ENCODE results near the gene SLF2.

SLF2 gene

DNA sequence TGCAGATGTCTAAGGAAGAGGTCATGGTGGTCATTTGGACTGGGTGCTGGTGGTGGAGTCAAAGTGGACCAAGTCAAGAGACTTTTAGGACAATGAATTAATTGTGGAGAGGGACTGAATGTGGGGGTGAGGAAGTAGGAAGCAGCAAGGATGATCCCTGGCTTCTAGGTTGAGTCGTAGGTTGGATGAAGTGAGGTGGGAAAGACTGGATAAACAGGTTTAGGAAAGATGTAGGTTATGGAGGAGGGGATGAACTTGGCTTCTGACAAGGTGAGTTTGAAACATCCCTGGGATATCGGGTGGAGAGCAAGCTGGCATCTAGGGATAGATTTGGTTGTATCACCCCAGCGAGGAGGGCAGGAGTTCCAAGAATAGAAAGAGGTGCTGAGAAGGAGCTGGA, 64.1 kb downstream of the SLF2 start:
- peaks cover 2% of the 10 kb centered on the region for H3K36me3 ChIP-seq (ENCODE audit: control insufficient read depth, insufficient read depth, low read length)
- TF ChIP-seq, protein P1, sequence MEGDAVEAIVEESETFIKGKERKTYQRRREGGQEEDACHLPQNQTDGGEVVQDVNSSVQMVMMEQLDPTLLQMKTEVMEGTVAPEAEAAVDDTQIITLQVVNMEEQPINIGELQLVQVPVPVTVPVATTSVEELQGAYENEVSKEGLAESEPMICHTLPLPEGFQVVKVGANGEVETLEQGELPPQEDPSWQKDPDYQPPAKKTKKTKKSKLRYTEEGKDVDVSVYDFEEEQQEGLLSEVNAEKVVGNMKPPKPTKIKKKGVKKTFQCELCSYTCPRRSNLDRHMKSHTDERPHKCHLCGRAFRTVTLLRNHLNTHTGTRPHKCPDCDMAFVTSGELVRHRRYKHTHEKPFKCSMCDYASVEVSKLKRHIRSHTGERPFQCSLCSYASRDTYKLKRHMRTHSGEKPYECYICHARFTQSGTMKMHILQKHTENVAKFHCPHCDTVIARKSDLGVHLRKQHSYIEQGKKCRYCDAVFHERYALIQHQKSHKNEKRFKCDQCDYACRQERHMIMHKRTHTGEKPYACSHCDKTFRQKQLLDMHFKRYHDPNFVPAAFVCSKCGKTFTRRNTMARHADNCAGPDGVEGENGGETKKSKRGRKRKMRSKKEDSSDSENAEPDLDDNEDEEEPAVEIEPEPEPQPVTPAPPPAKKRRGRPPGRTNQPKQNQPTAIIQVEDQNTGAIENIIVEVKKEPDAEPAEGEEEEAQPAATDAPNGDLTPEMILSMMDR (IDR thresholded peaks at IDR 0.05; ENCODE audit: insufficient read depth, low read length, poor library complexity, severe bottlenecking) = no peak
- no peak overlapping the region for H3K4me3 ChIP-seq (replicated peaks; ENCODE audit: low read depth, low read length)
- no peak for DNase-seq (ENCODE audit: extremely low read depth, insufficient read length)
- H3K27me3 ChIP-seq (replicated peaks; ENCODE audit: control insufficient read depth, insufficient read depth, low read length) = no peaks in the 10 kb centered on the region

DNA sequence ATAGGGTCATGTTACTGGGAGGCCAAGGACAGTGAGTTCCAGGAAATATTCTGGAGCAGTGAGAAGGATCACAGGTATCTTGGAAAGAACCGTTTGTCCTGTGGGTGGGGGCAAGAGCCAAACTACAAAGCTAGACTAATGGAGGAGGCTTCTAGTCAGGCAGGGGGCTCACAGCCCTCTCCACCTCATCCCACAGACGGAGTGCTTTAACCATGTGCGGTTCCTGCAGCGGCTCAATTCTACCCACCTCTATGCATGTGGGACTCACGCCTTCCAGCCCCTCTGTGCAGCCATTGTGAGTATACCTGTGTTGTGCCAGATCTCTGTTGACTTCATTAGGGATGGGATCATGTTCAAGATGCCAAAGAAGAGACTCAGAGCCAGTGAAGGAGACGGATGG, 64.7 kb downstream of the SLF2 start:
- TF ChIP-seq, protein P1 (IDR thresholded peaks at IDR 0.05; ENCODE audit: insufficient read depth, low read length, poor library complexity, severe bottlenecking) = no peak
- no peak for DNase-seq (ENCODE audit: extremely low read depth, insufficient read length)
- H3K36me3 ChIP-seq (ENCODE audit: control insufficient read depth, insufficient read depth, low read length) = peaks cover 2% of the 10 kb centered on the region
- no peaks in the 10 kb centered on the region for H3K27me3 ChIP-seq (replicated peaks; ENCODE audit: control insufficient read depth, insufficient read depth, low read length)
- H3K4me3 ChIP-seq (replicated peaks; ENCODE audit: low read depth, low read length) = no peak overlapping the region

DNA sequence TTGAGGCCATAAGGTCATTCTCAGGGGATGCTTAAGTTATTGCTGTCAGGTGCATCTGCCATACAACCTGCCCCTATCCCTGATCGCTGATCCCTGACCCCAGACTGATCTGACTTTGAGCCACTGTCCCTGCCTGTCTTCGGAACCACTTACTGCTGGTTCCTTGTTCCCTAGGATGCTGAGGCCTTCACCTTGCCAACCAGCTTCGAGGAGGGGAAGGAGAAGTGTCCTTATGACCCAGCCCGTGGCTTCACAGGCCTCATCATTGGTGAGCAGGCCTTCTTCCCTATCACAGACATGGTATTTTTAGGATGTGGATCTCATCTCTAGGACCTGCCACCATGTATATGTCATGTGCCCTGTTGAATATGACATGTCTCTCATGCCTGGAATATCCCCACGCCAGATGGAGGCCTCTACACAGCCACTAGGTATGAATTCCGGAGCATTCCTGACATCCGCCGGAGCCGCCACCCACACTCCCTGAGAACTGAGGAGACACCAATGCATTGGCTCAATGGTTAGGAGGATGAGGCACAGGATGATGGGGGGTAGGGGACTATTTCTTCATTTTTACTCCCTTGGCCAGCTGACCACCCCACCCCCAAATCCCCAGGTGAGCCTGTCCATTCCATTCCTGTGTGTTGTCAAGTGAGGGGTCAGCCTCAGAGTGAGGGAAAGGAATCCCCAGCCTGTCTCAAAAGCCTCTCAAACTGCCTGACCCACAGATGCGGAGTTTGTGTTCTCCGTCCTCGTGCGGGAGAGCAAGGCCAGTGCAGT, 65.5 kb downstream of the SLF2 start:
- Histone ChIP-seq H3K4me3 (replicated peaks; ENCODE audit: low read depth, low read length) (no peak overlapping the region), H3K36me3 (ENCODE audit: control insufficient read depth, insufficient read depth, low read length) (peaks cover 5% of the 10 kb centered on the region)

DNA sequence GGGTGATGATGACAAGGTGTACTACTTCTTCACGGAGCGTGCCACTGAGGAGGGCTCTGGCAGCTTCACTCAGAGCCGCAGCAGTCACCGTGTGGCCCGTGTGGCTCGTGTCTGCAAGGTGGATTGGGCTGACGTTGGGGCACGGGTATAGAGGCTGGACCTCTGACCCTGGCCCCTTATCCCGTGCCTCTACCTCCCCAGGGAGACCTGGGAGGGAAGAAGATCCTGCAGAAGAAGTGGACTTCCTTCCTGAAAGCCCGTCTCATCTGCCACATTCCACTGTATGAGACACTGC, 66.1 kb downstream of the SLF2 start:
- TF ChIP-seq, protein P1 (IDR thresholded peaks at IDR 0.05; ENCODE audit: insufficient read depth, low read length, poor library complexity, severe bottlenecking) = no peak
- Histone ChIP-seq H3K27me3 (replicated peaks; ENCODE audit: control insufficient read depth, insufficient read depth, low read length) (no peaks in the 10 kb centered on the region), H3K36me3 (ENCODE audit: control insufficient read depth, insufficient read depth, low read length) (peaks cover 6% of the 10 kb centered on the region), H3K4me3 (replicated peaks; ENCODE audit: low read depth, low read length) (no peak overlapping the region)
- DNase-seq (ENCODE audit: extremely low read depth, insufficient read length) = no peak

More for the DNA sequence above, 65.5 kb downstream of the SLF2 start:
- DNase-seq (ENCODE audit: extremely low read depth, insufficient read length) = no peak
- TF ChIP-seq, protein P1 (IDR thresholded peaks at IDR 0.05; ENCODE audit: insufficient read depth, low read length, poor library complexity, severe bottlenecking) = no peak
- H3K27me3 ChIP-seq (replicated peaks; ENCODE audit: control insufficient read depth, insufficient read depth, low read length) = no peaks in the 10 kb centered on the region

DNA sequence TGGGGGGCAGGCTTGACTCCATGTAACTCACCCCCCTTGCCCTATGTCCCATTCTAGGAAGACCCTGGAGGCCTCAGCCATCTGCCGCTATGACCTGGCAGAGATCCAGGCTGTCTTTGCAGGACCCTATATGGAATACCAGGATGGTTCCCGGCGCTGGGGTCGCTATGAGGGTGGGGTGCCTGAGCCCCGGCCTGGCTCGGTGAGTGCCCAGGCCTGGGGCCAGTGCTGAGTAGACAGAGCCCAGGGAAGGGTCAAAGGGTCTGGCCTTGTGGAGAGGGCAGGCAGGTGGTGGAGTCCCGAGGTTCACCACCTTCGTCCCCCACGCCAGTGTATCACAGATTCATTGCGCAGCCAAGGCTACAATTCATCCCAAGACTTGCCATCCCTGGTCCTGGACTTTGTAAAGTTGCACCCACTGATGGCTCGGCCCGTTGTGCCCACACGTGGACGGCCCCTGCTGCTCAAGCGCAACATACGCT, 67.1 kb downstream of the SLF2 start:
- no peak for DNase-seq (ENCODE audit: extremely low read depth, insufficient read length)
- TF ChIP-seq, protein P1 (IDR thresholded peaks at IDR 0.05; ENCODE audit: insufficient read depth, low read length, poor library complexity, severe bottlenecking) = no peak
- no peak overlapping the region for H3K4me3 ChIP-seq (replicated peaks; ENCODE audit: low read depth, low read length)
- no peaks in the 10 kb centered on the region for H3K27me3 ChIP-seq (replicated peaks; ENCODE audit: control insufficient read depth, insufficient read depth, low read length)
- peaks cover 6% of the 10 kb centered on the region for H3K36me3 ChIP-seq (ENCODE audit: control insufficient read depth, insufficient read depth, low read length)

Measured in GM06990 (cell line).